Measurements from ENCODE around the gene LMO2. TPM values are rescaled to one million over a fixed set of nuclear protein-coding genes. Genes with fewer than 3 reads are reported as not detected.

Gene LMO2
- total and polyA plus RNA-seq, 4 donors = 1.5 to 81.9 (median 6.0) TPM

DNA sequence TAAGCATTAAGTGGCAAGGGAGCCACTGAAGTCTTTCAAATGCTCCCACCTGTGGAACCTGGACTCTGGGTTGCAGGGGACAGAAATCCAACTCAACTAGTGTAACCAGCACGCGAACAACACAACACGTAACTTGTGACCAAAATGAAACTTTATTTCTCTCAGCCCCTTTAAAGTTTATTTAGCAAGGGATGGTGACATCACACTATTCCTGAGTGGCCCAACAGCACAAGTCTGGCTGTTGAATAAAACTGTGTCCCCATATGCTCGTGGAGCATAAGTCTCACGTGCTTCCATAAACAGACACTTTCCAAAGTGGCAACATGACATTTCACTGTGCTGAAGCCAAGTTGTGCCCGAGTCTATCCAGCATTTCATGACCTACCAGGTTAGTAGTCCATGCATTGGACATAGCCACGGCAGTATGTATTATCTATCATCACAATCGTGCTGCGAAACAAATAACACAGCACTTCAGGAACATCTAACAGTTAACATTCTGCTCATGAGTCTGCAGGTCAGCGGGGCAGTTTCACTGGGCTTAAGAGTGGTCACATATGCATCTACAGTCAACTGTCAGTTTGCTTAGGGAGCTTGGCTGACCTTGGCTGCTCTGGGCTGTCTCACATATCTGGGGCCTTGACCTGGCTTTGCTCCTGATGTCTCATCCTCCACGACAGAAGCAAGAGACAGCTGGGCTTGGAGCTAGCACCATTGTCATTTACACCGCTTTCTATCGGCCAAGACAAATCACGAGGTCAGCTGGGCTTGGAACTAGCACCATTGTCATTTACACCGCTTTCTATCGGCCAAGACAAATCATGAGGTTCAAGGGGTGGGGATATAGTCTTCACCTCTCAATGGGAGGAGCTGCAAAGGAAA, 35.0 kb upstream of the LMO2 start:
- DNase-seq (ENCODE audit: low spot score) = no peak
- H3K9ac ChIP-seq (ENCODE audit: low read depth in 1 of 2, low read length in 2 of 2) = no peak overlapping the region
- peaks cover 0 to 6% (median 2%) of the 10 kb centered on the region in 4 donors for H3K9me3 ChIP-seq (ENCODE audit: control insufficient read depth in 4 of 4, low read length in 3 of 4)
- TF ChIP-seq, protein P1, sequence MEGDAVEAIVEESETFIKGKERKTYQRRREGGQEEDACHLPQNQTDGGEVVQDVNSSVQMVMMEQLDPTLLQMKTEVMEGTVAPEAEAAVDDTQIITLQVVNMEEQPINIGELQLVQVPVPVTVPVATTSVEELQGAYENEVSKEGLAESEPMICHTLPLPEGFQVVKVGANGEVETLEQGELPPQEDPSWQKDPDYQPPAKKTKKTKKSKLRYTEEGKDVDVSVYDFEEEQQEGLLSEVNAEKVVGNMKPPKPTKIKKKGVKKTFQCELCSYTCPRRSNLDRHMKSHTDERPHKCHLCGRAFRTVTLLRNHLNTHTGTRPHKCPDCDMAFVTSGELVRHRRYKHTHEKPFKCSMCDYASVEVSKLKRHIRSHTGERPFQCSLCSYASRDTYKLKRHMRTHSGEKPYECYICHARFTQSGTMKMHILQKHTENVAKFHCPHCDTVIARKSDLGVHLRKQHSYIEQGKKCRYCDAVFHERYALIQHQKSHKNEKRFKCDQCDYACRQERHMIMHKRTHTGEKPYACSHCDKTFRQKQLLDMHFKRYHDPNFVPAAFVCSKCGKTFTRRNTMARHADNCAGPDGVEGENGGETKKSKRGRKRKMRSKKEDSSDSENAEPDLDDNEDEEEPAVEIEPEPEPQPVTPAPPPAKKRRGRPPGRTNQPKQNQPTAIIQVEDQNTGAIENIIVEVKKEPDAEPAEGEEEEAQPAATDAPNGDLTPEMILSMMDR (IDR thresholded peaks at IDR 0.05; ENCODE audit: low read depth, low read length, missing input control) = no peak
- no peak for TF ChIP-seq FOXA2 (IDR thresholded peaks at IDR 0.05)
- no peak for TF ChIP-seq JUND (IDR thresholded peaks at IDR 0.05)
- TF ChIP-seq, protein P2, sequence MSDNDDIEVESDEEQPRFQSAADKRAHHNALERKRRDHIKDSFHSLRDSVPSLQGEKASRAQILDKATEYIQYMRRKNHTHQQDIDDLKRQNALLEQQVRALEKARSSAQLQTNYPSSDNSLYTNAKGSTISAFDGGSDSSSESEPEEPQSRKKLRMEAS (IDR thresholded peaks at IDR 0.05) = no peak
- TF ChIP-seq EGR1 (IDR thresholded peaks at IDR 0.05; ENCODE audit: low read depth in 2 of 2) = no peak
- no peak for TF ChIP-seq HNF4G (IDR thresholded peaks at IDR 0.05)
- TF ChIP-seq YY1 (IDR thresholded peaks at IDR 0.05) = no peak
- no peak for TF ChIP-seq RXRA (IDR thresholded peaks at IDR 0.05)
- no peak for TF ChIP-seq TAF1 (conservative IDR thresholded peaks at IDR 0.05)
- TF ChIP-seq, protein P3, sequence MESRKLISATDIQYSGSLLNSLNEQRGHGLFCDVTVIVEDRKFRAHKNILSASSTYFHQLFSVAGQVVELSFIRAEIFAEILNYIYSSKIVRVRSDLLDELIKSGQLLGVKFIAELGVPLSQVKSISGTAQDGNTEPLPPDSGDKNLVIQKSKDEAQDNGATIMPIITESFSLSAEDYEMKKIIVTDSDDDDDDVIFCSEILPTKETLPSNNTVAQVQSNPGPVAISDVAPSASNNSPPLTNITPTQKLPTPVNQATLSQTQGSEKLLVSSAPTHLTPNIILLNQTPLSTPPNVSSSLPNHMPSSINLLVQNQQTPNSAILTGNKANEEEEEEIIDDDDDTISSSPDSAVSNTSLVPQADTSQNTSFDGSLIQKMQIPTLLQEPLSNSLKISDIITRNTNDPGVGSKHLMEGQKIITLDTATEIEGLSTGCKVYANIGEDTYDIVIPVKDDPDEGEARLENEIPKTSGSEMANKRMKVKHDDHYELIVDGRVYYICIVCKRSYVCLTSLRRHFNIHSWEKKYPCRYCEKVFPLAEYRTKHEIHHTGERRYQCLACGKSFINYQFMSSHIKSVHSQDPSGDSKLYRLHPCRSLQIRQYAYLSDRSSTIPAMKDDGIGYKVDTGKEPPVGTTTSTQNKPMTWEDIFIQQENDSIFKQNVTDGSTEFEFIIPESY (IDR thresholded peaks at IDR 0.05) = no peak
- TF ChIP-seq RAD21 (IDR thresholded peaks at IDR 0.05) = no peak
- no peak for TF ChIP-seq FOXA1 (IDR thresholded peaks at IDR 0.05)
- TF ChIP-seq, protein P4, sequence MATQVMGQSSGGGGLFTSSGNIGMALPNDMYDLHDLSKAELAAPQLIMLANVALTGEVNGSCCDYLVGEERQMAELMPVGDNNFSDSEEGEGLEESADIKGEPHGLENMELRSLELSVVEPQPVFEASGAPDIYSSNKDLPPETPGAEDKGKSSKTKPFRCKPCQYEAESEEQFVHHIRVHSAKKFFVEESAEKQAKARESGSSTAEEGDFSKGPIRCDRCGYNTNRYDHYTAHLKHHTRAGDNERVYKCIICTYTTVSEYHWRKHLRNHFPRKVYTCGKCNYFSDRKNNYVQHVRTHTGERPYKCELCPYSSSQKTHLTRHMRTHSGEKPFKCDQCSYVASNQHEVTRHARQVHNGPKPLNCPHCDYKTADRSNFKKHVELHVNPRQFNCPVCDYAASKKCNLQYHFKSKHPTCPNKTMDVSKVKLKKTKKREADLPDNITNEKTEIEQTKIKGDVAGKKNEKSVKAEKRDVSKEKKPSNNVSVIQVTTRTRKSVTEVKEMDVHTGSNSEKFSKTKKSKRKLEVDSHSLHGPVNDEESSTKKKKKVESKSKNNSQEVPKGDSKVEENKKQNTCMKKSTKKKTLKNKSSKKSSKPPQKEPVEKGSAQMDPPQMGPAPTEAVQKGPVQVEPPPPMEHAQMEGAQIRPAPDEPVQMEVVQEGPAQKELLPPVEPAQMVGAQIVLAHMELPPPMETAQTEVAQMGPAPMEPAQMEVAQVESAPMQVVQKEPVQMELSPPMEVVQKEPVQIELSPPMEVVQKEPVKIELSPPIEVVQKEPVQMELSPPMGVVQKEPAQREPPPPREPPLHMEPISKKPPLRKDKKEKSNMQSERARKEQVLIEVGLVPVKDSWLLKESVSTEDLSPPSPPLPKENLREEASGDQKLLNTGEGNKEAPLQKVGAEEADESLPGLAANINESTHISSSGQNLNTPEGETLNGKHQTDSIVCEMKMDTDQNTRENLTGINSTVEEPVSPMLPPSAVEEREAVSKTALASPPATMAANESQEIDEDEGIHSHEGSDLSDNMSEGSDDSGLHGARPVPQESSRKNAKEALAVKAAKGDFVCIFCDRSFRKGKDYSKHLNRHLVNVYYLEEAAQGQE (IDR thresholded peaks at IDR 0.05) = no peak
- TF ChIP-seq HNF4A (conservative IDR thresholded peaks at IDR 0.05) = no peak
- TF ChIP-seq SP1 (IDR thresholded peaks at IDR 0.05) = no peak
- no peak for TF ChIP-seq NR2F2 (IDR thresholded peaks at IDR 0.05)
- TF ChIP-seq GABPA (IDR thresholded peaks at IDR 0.05 in 1 of 2, conservative IDR thresholded peaks at IDR 0.05 in 1 of 2) = no peak
- TF ChIP-seq, protein P5, sequence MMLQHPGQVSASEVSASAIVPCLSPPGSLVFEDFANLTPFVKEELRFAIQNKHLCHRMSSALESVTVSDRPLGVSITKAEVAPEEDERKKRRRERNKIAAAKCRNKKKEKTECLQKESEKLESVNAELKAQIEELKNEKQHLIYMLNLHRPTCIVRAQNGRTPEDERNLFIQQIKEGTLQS (IDR thresholded peaks at IDR 0.05) = no peak
- H3K4me1 ChIP-seq (ENCODE audit: control insufficient read depth in 4 of 4, insufficient read depth in 4 of 4, low read length in 3 of 4) = no peaks in the 10 kb centered on the region
- no peak overlapping the region for H3K27ac ChIP-seq (ENCODE audit: low read depth in 1 of 2, low read length in 2 of 2)
- no peaks in the 10 kb centered on the region for H3K36me3 ChIP-seq (ENCODE audit: control insufficient read depth in 4 of 4, insufficient read depth in 3 of 4, low read depth in 1 of 4, low read length in 3 of 4)
- WGBS = 74% methylated on average over 16 of the region's 16 CpGs
- no peaks in the 10 kb centered on the region for H3K27me3 ChIP-seq (ENCODE audit: control insufficient read depth in 4 of 4, insufficient read depth in 4 of 4, low read length in 3 of 4)
- no peak overlapping the region for H3K4me3 ChIP-seq (ENCODE audit: low read depth in 1 of 3, low read length in 3 of 3)

Data from liver (tissue), 9 donors.